HepG2 (cell line): ENCODE results near the gene ABAT. TPM values are rescaled to one million over a fixed set of nuclear protein-coding genes. Genes with fewer than 3 reads are reported as not detected.

Experiments used
- ATM ChIP-seq: fragments of 450-650 bp; IDR thresholded peaks from 2 replicates; pipeline ENCODE4 v1.7.1; 2017; ENCODE audit warnings: mild to moderate bottlenecking, borderline replicate concordance
- JUND ChIP-seq: sonication (generic); formaldehyde crosslinking; IDR thresholded peaks from 2 replicates; pipeline ENCODE4 v1.8.0; 2022; ENCODE audit warnings: mild to moderate bottlenecking, missing genetic modification reagents
- NFKBIZ ChIP-seq: IDR thresholded peaks from 2 replicates; pipeline ENCODE4 v1.6.1; 2018; ENCODE audit warnings: missing genetic modification reagents, missing compliant biosample characterization
- POLR2A ChIP-seq, 2 experiments: IDR thresholded peaks; 2 replicates each; pipeline ENCODE4 v1.6.1; 2011; ENCODE audit warnings: low read depth in 2 of 2, low read length in 2 of 2, mild to moderate bottlenecking in 1 of 2, moderate library complexity in 1 of 2; ENCODE audit not compliant: insufficient read depth in 1 of 2
- SRSF9 ChIP-seq: fragments of 200-400 bp; formaldehyde crosslinking; IDR thresholded peaks from 2 replicates; pipeline ENCODE4 v1.6.1; 2018; ENCODE audit warnings: borderline replicate concordance, mild to moderate bottlenecking, low read depth, low read length; ENCODE audit not compliant: insufficient read depth, poor library complexity, severe bottlenecking
- SSRP1 ChIP-seq: IDR thresholded peaks from 2 replicates; pipeline ENCODE4 v1.6.1; 2016; ENCODE audit warnings: control low read depth
- TBX3 ChIP-seq: fragments of 450-650 bp; IDR thresholded peaks from 2 replicates; pipeline ENCODE4 v1.6.1; 2017; ENCODE audit warnings: antibody characterized with exemption, mild to moderate bottlenecking, inconsistent platforms, borderline replicate concordance
- ZNF224 ChIP-seq: sonication (generic); formaldehyde crosslinking; IDR thresholded peaks from 2 replicates; pipeline ENCODE4 v1.5.0; 2020; ENCODE audit warnings: mild to moderate bottlenecking, missing genetic modification reagents
- ZNF331 ChIP-seq: sonication (generic); formaldehyde crosslinking; IDR thresholded peaks from 2 replicates; pipeline ENCODE4 v1.4.0; 2020; ENCODE audit warnings: missing genetic modification reagents
- ZNF343 ChIP-seq: sonication (generic); formaldehyde crosslinking; IDR thresholded peaks from 2 replicates; pipeline ENCODE4 v1.4.0; 2020; ENCODE audit warnings: mild to moderate bottlenecking, missing genetic modification reagents
- ZNF460 ChIP-seq: sonication (generic); formaldehyde crosslinking; IDR thresholded peaks from 2 replicates; pipeline ENCODE4 v1.5.1; 2020; ENCODE audit warnings: missing genetic modification reagents, mild to moderate bottlenecking, borderline replicate concordance
- ZNF598 ChIP-seq: sonication (generic); formaldehyde crosslinking; IDR thresholded peaks from 2 replicates; pipeline ENCODE4 v1.5.1; 2020; ENCODE audit warnings: mild to moderate bottlenecking, missing genetic modification reagents, borderline replicate concordance
- ZNF605 ChIP-seq: sonication (generic); formaldehyde crosslinking; IDR thresholded peaks from 2 replicates; pipeline ENCODE4 v1.8.0; 2022; ENCODE audit warnings: mild to moderate bottlenecking, missing genetic modification reagents
- ZNF652 ChIP-seq: IDR thresholded peaks from 2 replicates; pipeline ENCODE4 v1.6.1; 2016; ENCODE audit warnings: low read depth, borderline replicate concordance
- ZNF775 ChIP-seq: sonication (generic); formaldehyde crosslinking; IDR thresholded peaks from 2 replicates; pipeline ENCODE4 v1.4.0; 2020; ENCODE audit warnings: missing genetic modification reagents, mild to moderate bottlenecking, moderate library complexity, borderline replicate concordance
- ZSCAN29 ChIP-seq: sonication (generic); formaldehyde crosslinking; conservative IDR thresholded peaks from 2 replicates; pipeline ENCODE4 v1.4.0; 2020; ENCODE audit warnings: mild to moderate bottlenecking, missing genetic modification reagents
- polyA plus RNA-seq, 8 experiments: library from polyadenylated mRNA; depleted of rRNA in 3 of 8; stranded (reverse) in 7 of 8; unstranded in 1 of 8; fragments of >200 nt; fragmentation: Illumina TruSeq in 4 of 8; extraction: Trizol in 4 of 8; gene quantifications; 2 replicates each; pipeline versions ENCODE4 v1.2.1 to v1.2.3, GENCODE V29; 2011 to 2016; ENCODE audit warnings: low read depth in 4 of 8, missing spikeins in 1 of 8, mixed read lengths in 1 of 8; ENCODE audit not compliant: insufficient read depth in 1 of 8
- total RNA-seq, 5 experiments: library from RNA; depleted of rRNA; stranded (reverse); fragments of >200 nt; fragmentation: Illumina TruSeq; extraction: Trizol; gene quantifications; 2 replicates each; pipeline ENCODE4 v1.2.3, GENCODE V29; 2016; ENCODE audit warnings: low read depth in 1 of 5
- TF ChIP-seq, protein P1 (sequence below): sonication (generic); formaldehyde crosslinking; IDR thresholded peaks from 2 replicates; pipeline ENCODE4 v1.5.1; 2020; ENCODE audit warnings: missing genetic modification reagents, mild to moderate bottlenecking, borderline replicate concordance
- TF ChIP-seq, protein P2 (sequence below): sonication (generic); formaldehyde crosslinking; IDR thresholded peaks from 2 replicates; pipeline ENCODE4 v1.8.0; 2022; ENCODE audit warnings: mild to moderate bottlenecking, missing genetic modification reagents
- TF ChIP-seq, protein P3 (sequence below): sonication (generic); formaldehyde crosslinking; IDR thresholded peaks from 2 replicates; pipeline ENCODE4 v1.4.0; 2020; ENCODE audit warnings: mild to moderate bottlenecking, missing genetic modification reagents
- TF ChIP-seq, protein P4 (sequence below): sonication (generic); formaldehyde crosslinking; IDR thresholded peaks from 2 replicates; pipeline ENCODE4 v1.4.0; 2020; ENCODE audit warnings: mild to moderate bottlenecking, missing genetic modification reagents
- TF ChIP-seq, protein P5 (sequence below): sonication (generic); formaldehyde crosslinking; IDR thresholded peaks from 2 replicates; pipeline ENCODE4 v1.4.0; 2020; ENCODE audit warnings: mild to moderate bottlenecking, low read depth, missing genetic modification reagents
- TF ChIP-seq, protein P6 (sequence below): sonication (generic); formaldehyde crosslinking; IDR thresholded peaks from 2 replicates; pipeline ENCODE4 v1.5.0; 2020; ENCODE audit warnings: mild to moderate bottlenecking, missing genetic modification reagents, moderate library complexity

ABAT gene
- total and polyA plus RNA-seq, 2 of the 13 experiments (the other 11 are each of a cell fraction or from before 2014, with no cell fraction given) = 47.6 to 97.3 TPM

DNA sequence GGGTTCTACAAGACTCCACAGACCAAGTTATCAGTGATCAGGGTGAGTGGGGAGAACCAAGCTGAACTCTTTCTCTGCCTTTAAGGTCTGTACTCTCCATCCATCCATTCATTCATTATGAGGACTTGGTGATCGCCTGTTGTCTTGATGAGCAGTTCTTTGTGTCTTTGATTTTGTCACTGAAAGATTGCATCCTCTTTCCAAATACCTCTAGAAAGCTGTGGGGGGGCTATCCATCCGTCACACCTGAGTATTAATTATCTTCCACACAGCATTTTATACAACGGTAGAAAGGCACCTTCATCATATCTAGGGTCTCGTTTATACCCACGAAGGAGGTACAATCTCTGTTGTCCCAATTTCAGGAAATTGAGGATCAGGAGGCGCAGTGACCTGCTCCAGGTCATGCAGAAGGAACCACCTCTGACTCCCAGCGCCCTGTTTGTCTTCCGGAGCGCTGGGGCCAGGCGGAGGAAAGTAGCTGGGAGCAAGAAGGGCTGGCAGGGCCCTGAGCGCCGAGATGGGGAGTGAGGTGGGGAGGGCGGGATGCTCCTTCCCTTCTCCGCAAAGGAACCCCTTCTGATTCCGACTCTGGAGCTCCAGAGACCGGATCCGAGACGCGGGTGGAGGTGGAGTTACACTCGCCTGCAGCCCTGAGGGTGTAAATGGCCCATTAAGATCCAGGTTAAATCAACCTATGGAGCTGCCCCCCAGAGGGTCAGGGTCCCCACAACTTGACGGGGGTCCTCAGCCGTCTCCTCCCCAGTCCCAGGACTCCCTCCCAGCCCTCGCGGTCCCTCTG, 605 bp upstream of the ABAT start (continued):
- TF ChIP-seq NFKBIZ (CRISPR knock-in tag) (no peak), ZNF605 (CRISPR knock-in tag) (0 out of 2 replicates have a peak, but pooled peaks have one; percentile 10), JUND (0 out of 2 replicates have a peak, but pooled peaks have one; percentile 8), ZNF331 (CRISPR knock-in tag) (no peak), ZSCAN29 (peak; percentile 65; the same call in 1 of the 2 replicates), POLR2A (IDR thresholded peaks at IDR 0.05; ENCODE audit: insufficient read depth in 1 of 2, low read depth in 2 of 2, low read length in 2 of 2) (peak in 1 of 2 experiments; percentile 7; a peak in 2 of 4 replicates), ATM (no peak), ZNF224 (CRISPR knock-in tag) (0 out of 2 replicates have a peak, but pooled peaks have one; percentile 22), ZNF460 (no peak), ZNF343 (no peak), ZNF598 (CRISPR knock-in tag) (no peak), ZNF775 (CRISPR knock-in tag) (no peak), SRSF9 (no peak), TBX3 (no peak), ZNF652 (no peak), SSRP1 (CRISPR knock-in tag) (no peak)
- TF ChIP-seq, protein P1, sequence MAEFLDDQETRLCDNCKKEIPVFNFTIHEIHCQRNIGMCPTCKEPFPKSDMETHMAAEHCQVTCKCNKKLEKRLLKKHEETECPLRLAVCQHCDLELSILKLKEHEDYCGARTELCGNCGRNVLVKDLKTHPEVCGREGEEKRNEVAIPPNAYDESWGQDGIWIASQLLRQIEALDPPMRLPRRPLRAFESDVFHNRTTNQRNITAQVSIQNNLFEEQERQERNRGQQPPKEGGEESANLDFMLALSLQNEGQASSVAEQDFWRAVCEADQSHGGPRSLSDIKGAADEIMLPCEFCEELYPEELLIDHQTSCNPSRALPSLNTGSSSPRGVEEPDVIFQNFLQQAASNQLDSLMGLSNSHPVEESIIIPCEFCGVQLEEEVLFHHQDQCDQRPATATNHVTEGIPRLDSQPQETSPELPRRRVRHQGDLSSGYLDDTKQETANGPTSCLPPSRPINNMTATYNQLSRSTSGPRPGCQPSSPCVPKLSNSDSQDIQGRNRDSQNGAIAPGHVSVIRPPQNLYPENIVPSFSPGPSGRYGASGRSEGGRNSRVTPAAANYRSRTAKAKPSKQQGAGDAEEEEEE = 0 out of 2 replicates have a peak, but pooled peaks have one; percentile 58
- TF ChIP-seq, protein P2, sequence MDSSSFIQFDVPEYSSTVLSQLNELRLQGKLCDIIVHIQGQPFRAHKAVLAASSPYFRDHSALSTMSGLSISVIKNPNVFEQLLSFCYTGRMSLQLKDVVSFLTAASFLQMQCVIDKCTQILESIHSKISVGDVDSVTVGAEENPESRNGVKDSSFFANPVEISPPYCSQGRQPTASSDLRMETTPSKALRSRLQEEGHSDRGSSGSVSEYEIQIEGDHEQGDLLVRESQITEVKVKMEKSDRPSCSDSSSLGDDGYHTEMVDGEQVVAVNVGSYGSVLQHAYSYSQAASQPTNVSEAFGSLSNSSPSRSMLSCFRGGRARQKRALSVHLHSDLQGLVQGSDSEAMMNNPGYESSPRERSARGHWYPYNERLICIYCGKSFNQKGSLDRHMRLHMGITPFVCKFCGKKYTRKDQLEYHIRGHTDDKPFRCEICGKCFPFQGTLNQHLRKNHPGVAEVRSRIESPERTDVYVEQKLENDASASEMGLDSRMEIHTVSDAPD (CRISPR knock-in tag) = no peak
- TF ChIP-seq, protein P3, sequence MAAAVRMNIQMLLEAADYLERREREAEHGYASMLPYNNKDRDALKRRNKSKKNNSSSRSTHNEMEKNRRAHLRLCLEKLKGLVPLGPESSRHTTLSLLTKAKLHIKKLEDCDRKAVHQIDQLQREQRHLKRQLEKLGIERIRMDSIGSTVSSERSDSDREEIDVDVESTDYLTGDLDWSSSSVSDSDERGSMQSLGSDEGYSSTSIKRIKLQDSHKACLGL (CRISPR knock-in tag) = no peak
- TF ChIP-seq, protein P4, sequence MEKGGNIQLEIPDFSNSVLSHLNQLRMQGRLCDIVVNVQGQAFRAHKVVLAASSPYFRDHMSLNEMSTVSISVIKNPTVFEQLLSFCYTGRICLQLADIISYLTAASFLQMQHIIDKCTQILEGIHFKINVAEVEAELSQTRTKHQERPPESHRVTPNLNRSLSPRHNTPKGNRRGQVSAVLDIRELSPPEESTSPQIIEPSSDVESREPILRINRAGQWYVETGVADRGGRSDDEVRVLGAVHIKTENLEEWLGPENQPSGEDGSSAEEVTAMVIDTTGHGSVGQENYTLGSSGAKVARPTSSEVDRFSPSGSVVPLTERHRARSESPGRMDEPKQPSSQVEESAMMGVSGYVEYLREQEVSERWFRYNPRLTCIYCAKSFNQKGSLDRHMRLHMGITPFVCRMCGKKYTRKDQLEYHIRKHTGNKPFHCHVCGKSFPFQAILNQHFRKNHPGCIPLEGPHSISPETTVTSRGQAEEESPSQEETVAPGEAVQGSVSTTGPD = no peak
- TF ChIP-seq, protein P5, sequence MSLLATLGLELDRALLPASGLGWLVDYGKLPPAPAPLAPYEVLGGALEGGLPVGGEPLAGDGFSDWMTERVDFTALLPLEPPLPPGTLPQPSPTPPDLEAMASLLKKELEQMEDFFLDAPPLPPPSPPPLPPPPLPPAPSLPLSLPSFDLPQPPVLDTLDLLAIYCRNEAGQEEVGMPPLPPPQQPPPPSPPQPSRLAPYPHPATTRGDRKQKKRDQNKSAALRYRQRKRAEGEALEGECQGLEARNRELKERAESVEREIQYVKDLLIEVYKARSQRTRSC (CRISPR knock-in tag) = no peak
- TF ChIP-seq, protein P6, sequence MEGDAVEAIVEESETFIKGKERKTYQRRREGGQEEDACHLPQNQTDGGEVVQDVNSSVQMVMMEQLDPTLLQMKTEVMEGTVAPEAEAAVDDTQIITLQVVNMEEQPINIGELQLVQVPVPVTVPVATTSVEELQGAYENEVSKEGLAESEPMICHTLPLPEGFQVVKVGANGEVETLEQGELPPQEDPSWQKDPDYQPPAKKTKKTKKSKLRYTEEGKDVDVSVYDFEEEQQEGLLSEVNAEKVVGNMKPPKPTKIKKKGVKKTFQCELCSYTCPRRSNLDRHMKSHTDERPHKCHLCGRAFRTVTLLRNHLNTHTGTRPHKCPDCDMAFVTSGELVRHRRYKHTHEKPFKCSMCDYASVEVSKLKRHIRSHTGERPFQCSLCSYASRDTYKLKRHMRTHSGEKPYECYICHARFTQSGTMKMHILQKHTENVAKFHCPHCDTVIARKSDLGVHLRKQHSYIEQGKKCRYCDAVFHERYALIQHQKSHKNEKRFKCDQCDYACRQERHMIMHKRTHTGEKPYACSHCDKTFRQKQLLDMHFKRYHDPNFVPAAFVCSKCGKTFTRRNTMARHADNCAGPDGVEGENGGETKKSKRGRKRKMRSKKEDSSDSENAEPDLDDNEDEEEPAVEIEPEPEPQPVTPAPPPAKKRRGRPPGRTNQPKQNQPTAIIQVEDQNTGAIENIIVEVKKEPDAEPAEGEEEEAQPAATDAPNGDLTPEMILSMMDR (CRISPR knock-in tag) = no peak
